Fibroblast of the aortic adventitia (primary cell): ENCODE data around the gene CNTN5. TPM values are rescaled to one million over a fixed set of nuclear protein-coding genes. Genes with fewer than 3 reads are reported as not detected.

Source experiments
- DNase-seq: peaks from one replicate; pipeline ENCODE4 v3.0.0-alpha.2; 2010; ENCODE audit warnings: low read depth
- H3K4me3 ChIP-seq: 2 replicates; pipeline ENCODE4 v1.5.1; 2011; ENCODE audit warnings: low read depth, mild to moderate bottlenecking, control low read depth, low read length, moderate library complexity
- CTCF ChIP-seq: IDR thresholded peaks from 2 replicates; pipeline ENCODE4 v1.5.1; 2011; ENCODE audit warnings: mild to moderate bottlenecking, low read length, control low read depth, inconsistent platforms; ENCODE audit not compliant: insufficient read depth
- total RNA-seq: library from RNA; depleted of rRNA; stranded (reverse); fragments of >200 nt; gene quantifications from 2 replicates; pipeline ENCODE4 v1.2.3, GENCODE V29; 2012; ENCODE audit warnings: low replicate concordance

The CNTN5 gene
- total RNA-seq, 1 donor: 0.90 TPM

- TF ChIP-seq CTCF: no peak
- no peak overlapping the region for H3K4me3 ChIP-seq
- DNase-seq: no peak
Observed at GRCh38 chr11:99422581-99423427, 402.1 kb downstream of the CNTN5 start.

- no peak overlapping the region for H3K4me3 ChIP-seq
- DNase-seq: no peak
- TF ChIP-seq CTCF: no peak
Observed at GRCh38 chr11:99423428-99423983, 402.8 kb downstream of the CNTN5 start.

GRCh38 chr11:99424313-99425084 is 403.8 kb downstream of the CNTN5 start:
- TF ChIP-seq CTCF: no peak
- H3K4me3 ChIP-seq: no peak overlapping the region

GRCh38 chr11:99425596-99425995 is 404.8 kb downstream of the CNTN5 start:
- no peak for DNase-seq
- no peak overlapping the region for H3K4me3 ChIP-seq
- TF ChIP-seq CTCF: no peak

More at GRCh38 chr11:99424313-99425084, 403.8 kb downstream of the CNTN5 start:
- no peak for DNase-seq

- no peak for TF ChIP-seq CTCF
- DNase-seq: no peak
- H3K4me3 ChIP-seq: no peak overlapping the region
Observed at GRCh38 chr11:99432677-99433076, 411.9 kb downstream of the CNTN5 start.

GRCh38 chr11:99443276-99443675 is 422.5 kb downstream of the CNTN5 start:
- no peak for TF ChIP-seq CTCF
- DNase-seq: no peak
- no peak overlapping the region for H3K4me3 ChIP-seq
